ENCODE measurements around the gene RYR1. TPM values are rescaled to one million over a fixed set of nuclear protein-coding genes. Genes with fewer than 3 reads are reported as not detected.
"Not testable (repeated sequence)": the region's sequence is repeated elsewhere in the genome, so short reads cannot be mapped to it uniquely, and the experiment has no call there.

RYR1 gene
- total RNA-seq, 1 experiment from 2014 or later: 4.1 TPM

GRCh38 chr19:38599722-38600121 is 166.2 kb downstream of the RYR1 start (continued):
- TF ChIP-seq, protein P1, sequence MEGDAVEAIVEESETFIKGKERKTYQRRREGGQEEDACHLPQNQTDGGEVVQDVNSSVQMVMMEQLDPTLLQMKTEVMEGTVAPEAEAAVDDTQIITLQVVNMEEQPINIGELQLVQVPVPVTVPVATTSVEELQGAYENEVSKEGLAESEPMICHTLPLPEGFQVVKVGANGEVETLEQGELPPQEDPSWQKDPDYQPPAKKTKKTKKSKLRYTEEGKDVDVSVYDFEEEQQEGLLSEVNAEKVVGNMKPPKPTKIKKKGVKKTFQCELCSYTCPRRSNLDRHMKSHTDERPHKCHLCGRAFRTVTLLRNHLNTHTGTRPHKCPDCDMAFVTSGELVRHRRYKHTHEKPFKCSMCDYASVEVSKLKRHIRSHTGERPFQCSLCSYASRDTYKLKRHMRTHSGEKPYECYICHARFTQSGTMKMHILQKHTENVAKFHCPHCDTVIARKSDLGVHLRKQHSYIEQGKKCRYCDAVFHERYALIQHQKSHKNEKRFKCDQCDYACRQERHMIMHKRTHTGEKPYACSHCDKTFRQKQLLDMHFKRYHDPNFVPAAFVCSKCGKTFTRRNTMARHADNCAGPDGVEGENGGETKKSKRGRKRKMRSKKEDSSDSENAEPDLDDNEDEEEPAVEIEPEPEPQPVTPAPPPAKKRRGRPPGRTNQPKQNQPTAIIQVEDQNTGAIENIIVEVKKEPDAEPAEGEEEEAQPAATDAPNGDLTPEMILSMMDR (IDR thresholded peaks at IDR 0.05 in 2 of 3, conservative IDR thresholded peaks at IDR 0.05 in 1 of 3; ENCODE audit: borderline replicate concordance in 1 of 3, insufficient read depth in 1 of 3, low read depth in 2 of 3, low read length in 2 of 3): no peak
- TF ChIP-seq YY1 (IDR thresholded peaks at IDR 0.05; ENCODE audit: extremely low read depth, insufficient replicate concordance, low read depth, low read length) (no peak), POLR2A (IDR thresholded peaks at IDR 0.05; ENCODE audit: borderline replicate concordance, extremely low read depth, insufficient read depth, insufficient read length) (no peak), POLR2AphosphoS5 (IDR thresholded peaks at IDR 0.05; ENCODE audit: low read depth, low read length) (no peak), SIN3A (IDR thresholded peaks at IDR 0.05; ENCODE audit: low read depth) (no peak), RAD21 (IDR thresholded peaks at IDR 0.05; ENCODE audit: low read depth) (no peak), TCF7L2 (IDR thresholded peaks at IDR 0.05; ENCODE audit: borderline replicate concordance, extremely low read depth, insufficient read depth, insufficient read length) (no peak), JUND (IDR thresholded peaks at IDR 0.05) (no peak)

GRCh38 chr19:38602856-38603255 is 169.4 kb downstream of the RYR1 start:
- H3K9me2 ChIP-seq (ENCODE audit: insufficient read depth); CTCF ChIA-PET; H3K27ac ChIP-seq (ENCODE audit: low read depth, low read length); H3K9ac ChIP-seq (ENCODE audit: low read length); POLR2A ChIA-PET; H3K9me3 ChIP-seq (ENCODE audit: control insufficient read depth in 1 of 2, insufficient read depth in 1 of 2, low read depth in 1 of 2, low read length in 2 of 2); ATAC-seq; H3K36me3 ChIP-seq (ENCODE audit: control insufficient read depth in 1 of 2, insufficient read depth in 2 of 2, low read length in 2 of 2); H3K27me3 ChIP-seq (ENCODE audit: insufficient read depth, low read length); intact Hi-C loops (cut with micrococcal nuclease); DNase-seq (ENCODE audit: low read depth, low spot score); H3K4me3 ChIP-seq (replicated peaks in 1 of 2; ENCODE audit: low read depth in 1 of 2, low read length in 2 of 2); H3K79me2 ChIP-seq (ENCODE audit: insufficient read depth, low read length); H3K4me2 ChIP-seq (ENCODE audit: low read length); H3K4me1 ChIP-seq (ENCODE audit: control insufficient read depth in 1 of 2, insufficient read depth in 2 of 2, low read length in 2 of 2); RAD21 ChIA-PET (ENCODE audit: low non-redundant PET in 1 of 2, low total read pairs in 2 of 2, uncharacterized antibody in 2 of 2, unreplicated experiment in 2 of 2); H4K20me1 ChIP-seq (ENCODE audit: insufficient read depth); BruUV-seq (replicated peaks); H2AFZ ChIP-seq (ENCODE audit: low read depth, low read length, poor library complexity, severe bottlenecking): not testable (repeated sequence)

Data from HCT116 (cell line).